Endothelial cell (in vitro differentiated cells): ENCODE data around the gene HOXB3. TPM values are rescaled to one million over a fixed set of nuclear protein-coding genes. Genes with fewer than 3 reads are reported as not detected.

Experiments used
- DNase-seq: peaks from one replicate; pipeline ENCODE4 v3.0.0; 2021; ENCODE audit warnings: low spot score
- H3K27ac Mint-ChIP-seq: one replicate; pipeline ENCODE4 v1.8.0; 2021; ENCODE audit warnings: mixed read lengths, inconsistent platforms; ENCODE audit not compliant: unreplicated experiment
- H3K27me3 Mint-ChIP-seq: one replicate; pipeline ENCODE4 v1.8.0; 2021; ENCODE audit warnings: mild to moderate bottlenecking, moderate library complexity, mixed read lengths, inconsistent platforms; ENCODE audit not compliant: unreplicated experiment
- H3K36me3 Mint-ChIP-seq: one replicate; pipeline ENCODE4 v1.8.0; 2021; ENCODE audit warnings: mild to moderate bottlenecking, low read depth, mixed read lengths, inconsistent platforms; ENCODE audit not compliant: unreplicated experiment
- H3K4me1 Mint-ChIP-seq: one replicate; pipeline ENCODE4 v1.8.0; 2021; ENCODE audit warnings: mild to moderate bottlenecking, mixed read lengths, inconsistent platforms; ENCODE audit not compliant: unreplicated experiment
- H3K4me3 Mint-ChIP-seq: one replicate; pipeline ENCODE4 v1.8.0; 2021; ENCODE audit warnings: mild to moderate bottlenecking, mixed read lengths, inconsistent platforms; ENCODE audit not compliant: unreplicated experiment
- H3K9me3 Mint-ChIP-seq: one replicate; pipeline ENCODE4 v1.8.0; 2021; ENCODE audit warnings: mixed read lengths, inconsistent platforms; ENCODE audit not compliant: unreplicated experiment
- microRNA-seq: library from miRNA; unstranded; fragments of <30 nt; microRNA quantifications from one replicate; pipeline ENCODE4, GENCODE V29; 2020; ENCODE audit not compliant: unreplicated experiment
- total RNA-seq: library from RNA; stranded (reverse); fragmentation: NEBNext Ultra II Directional; extraction: Animal tissue kit (Norgen Biotek cat#: 25700); gene quantifications from one replicate; pipeline ENCODE4 v1.2.1, GENCODE V29; 2021; ENCODE audit not compliant: unreplicated experiment
- TF ChIP-seq, protein P1 (sequence below): fragments of 200-600 bp; sonication (generic); IDR thresholded peaks from one replicate; pipeline ENCODE4 v1.5.0; 2021; ENCODE audit warnings: antibody characterized with exemption; ENCODE audit not compliant: unreplicated experiment

Gene HOXB3
- total RNA-seq, 1 donor from 2014 or later = 17.7 TPM

DNA sequence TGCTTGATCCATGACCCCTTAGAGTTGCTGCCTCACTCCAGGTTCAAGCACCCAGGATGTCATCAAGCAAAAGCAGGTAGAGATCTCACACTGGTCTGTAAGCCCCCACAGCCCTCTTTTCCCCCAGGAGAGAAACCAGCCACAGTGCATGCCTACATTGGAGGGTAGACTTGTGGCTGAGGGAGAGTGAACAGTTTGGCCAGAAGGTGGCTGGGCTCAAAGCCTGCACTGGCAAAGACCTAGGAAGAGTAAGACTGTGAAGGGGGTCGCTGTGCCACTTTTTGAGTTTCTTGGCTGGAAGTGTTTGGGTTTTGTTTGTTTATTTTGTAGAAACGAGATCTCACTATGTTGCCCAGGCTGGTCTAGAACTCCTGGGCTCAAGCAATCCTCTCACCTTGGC lies 87.7 kb downstream of the HOXB3 start:
- H3K27ac Mint-ChIP-seq = no peak overlapping the region
- H3K4me1 Mint-ChIP-seq = peaks cover 13% of the 10 kb centered on the region
- H3K27me3 Mint-ChIP-seq = peaks cover 4% of the 10 kb centered on the region

DNA sequence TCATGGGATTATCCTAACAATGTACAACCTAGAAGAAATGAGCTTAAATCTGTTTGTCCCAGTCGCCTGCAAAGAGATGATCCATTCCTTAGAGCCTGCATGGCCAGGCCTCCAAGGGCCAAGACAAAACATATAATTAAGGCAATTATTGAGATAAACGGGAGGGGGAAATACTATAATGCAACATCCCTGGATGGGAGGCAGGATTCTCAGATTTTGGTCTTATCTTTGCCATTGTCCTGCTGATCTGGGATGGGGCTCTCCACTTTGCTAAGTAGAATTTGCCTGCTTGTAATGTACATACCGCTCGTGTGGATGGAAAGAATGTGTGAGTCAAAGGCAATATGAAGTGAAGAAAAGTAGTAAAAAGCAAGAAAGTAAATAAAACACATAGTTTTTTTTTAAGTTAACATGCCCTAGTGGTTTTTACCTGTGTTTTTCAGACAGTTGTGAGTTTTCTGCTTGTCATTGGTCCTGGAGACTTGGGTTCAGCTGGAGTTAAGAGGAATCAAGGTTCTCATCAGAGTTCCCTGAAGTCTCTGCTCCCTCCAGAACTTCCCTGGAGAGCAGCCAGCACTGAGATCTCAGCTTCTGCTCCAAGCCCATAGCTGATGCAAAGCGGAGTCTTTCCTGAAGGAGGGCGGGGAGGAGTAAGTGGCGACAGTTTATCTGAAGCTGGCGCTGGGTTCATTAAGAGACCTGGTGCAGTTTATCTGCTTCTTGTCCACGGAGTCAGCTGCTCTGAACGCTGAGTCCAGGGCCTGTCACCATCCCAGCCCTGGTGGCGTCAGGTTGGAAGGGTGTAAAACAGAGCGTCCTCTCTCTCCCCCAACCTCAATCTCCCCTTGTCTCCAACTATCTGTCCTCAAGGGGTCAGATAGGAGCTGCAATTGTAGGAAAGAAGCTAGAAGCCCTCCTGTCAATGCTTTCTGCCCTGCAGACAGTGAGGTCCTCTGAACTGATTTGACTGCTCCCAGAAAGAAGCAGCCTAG lies 89.3 kb downstream of the HOXB3 start:
- H3K4me3 Mint-ChIP-seq = no peak overlapping the region
- no peaks in the 10 kb centered on the region for H3K36me3 Mint-ChIP-seq
- H3K27ac Mint-ChIP-seq = no peak overlapping the region
- DNase-seq = no peak
- H3K27me3 Mint-ChIP-seq = peaks cover 4% of the 10 kb centered on the region
- TF ChIP-seq, protein P1, sequence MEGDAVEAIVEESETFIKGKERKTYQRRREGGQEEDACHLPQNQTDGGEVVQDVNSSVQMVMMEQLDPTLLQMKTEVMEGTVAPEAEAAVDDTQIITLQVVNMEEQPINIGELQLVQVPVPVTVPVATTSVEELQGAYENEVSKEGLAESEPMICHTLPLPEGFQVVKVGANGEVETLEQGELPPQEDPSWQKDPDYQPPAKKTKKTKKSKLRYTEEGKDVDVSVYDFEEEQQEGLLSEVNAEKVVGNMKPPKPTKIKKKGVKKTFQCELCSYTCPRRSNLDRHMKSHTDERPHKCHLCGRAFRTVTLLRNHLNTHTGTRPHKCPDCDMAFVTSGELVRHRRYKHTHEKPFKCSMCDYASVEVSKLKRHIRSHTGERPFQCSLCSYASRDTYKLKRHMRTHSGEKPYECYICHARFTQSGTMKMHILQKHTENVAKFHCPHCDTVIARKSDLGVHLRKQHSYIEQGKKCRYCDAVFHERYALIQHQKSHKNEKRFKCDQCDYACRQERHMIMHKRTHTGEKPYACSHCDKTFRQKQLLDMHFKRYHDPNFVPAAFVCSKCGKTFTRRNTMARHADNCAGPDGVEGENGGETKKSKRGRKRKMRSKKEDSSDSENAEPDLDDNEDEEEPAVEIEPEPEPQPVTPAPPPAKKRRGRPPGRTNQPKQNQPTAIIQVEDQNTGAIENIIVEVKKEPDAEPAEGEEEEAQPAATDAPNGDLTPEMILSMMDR = no peak
- no peaks in the 10 kb centered on the region for H3K9me3 Mint-ChIP-seq
- H3K4me1 Mint-ChIP-seq = peaks cover 19% of the 10 kb centered on the region

More for the DNA sequence above, 87.7 kb downstream of the HOXB3 start:
- no peak overlapping the region for H3K4me3 Mint-ChIP-seq
- TF ChIP-seq, protein P1 = no peak
- DNase-seq = no peak
- H3K36me3 Mint-ChIP-seq = no peaks in the 10 kb centered on the region
- no peaks in the 10 kb centered on the region for H3K9me3 Mint-ChIP-seq

- no peaks in the 10 kb centered on the region for H3K36me3 Mint-ChIP-seq
These were observed 90.2 kb downstream of the HOXB3 start for GRCh38 chr17:48499735-48500434.

GRCh38 chr17:48499248-48499647 lies 90.8 kb downstream of the HOXB3 start:
- Mint-ChIP-seq H3K27ac (no peak overlapping the region), H3K27me3 (peaks cover 4% of the 10 kb centered on the region), H3K36me3 (no peaks in the 10 kb centered on the region), H3K4me1 (peaks cover 19% of the 10 kb centered on the region), H3K4me3 (no peak overlapping the region), H3K9me3 (no peaks in the 10 kb centered on the region)
- no peak for DNase-seq
- TF ChIP-seq, protein P1 = no peak

More at GRCh38 chr17:48499735-48500434, 90.2 kb downstream of the HOXB3 start:
- peaks cover 19% of the 10 kb centered on the region for H3K4me1 Mint-ChIP-seq
- H3K27ac Mint-ChIP-seq = no peak overlapping the region
- TF ChIP-seq, protein P1 = no peak
- H3K27me3 Mint-ChIP-seq = peaks cover 4% of the 10 kb centered on the region
- no peak overlapping the region for H3K4me3 Mint-ChIP-seq
- DNase-seq = no peak
- H3K9me3 Mint-ChIP-seq = no peaks in the 10 kb centered on the region

Small RNA genes within 50 kb of the gene (microRNA-seq; reads per million reads assigned to microRNA genes)
- gene MIR196A1 = not detected

Other genes with a start within 250 kb of the HOXB3 start
- gene SKAP1, start 160.0 kb downstream of the HOXB3 start, total RNA-seq = 2.1 TPM
- gene HOXB1, start 59.2 kb downstream of the HOXB3 start, total RNA-seq = not detected
- 5.6 TPM for gene HOXB2, start 45.1 kb downstream of the HOXB3 start, total RNA-seq
- gene HOXB4, start 11.9 kb downstream of the HOXB3 start, total RNA-seq = 6.5 TPM
- gene HOXB5, start 3.5 kb upstream of the HOXB3 start, total RNA-seq = 0.59 TPM
- gene HOXB6, start 14.7 kb upstream of the HOXB3 start, total RNA-seq = 1.9 TPM
- gene HOXB7, start 20.8 kb upstream of the HOXB3 start, total RNA-seq = 3.6 TPM
- gene HOXB8, start 25.1 kb upstream of the HOXB3 start, total RNA-seq = 0.15 TPM
- gene HOXB9, start 36.1 kb upstream of the HOXB3 start, total RNA-seq = 0.49 TPM
- not detected for gene PRAC1, start 132.3 kb upstream of the HOXB3 start, total RNA-seq
- gene PRAC2, start 132.9 kb upstream of the HOXB3 start, total RNA-seq = not detected
- not detected for gene HOXB13, start 138.5 kb upstream of the HOXB3 start, total RNA-seq
- gene TTLL6, start 227.0 kb upstream of the HOXB3 start, total RNA-seq = 0.87 TPM
- 46.1 TPM for gene CALCOCO2, start 240.8 kb upstream of the HOXB3 start, total RNA-seq